GM21526 (cell line): ENCODE results near the gene CCDC180.
"Not testable (repeated sequence)": the region's sequence is repeated elsewhere in the genome, so short reads cannot be mapped to it uniquely, and the experiment has no call there.

ENCODE experiments used
- ATAC-seq: cut with Tn5 transposase; IDR thresholded peaks from one replicate; pipeline ENCODE4 v1.9.1; 2021; ENCODE audit warnings: moderate library complexity; ENCODE audit not compliant: unreplicated experiment, low FRiP score

CCDC180 gene

DNA sequence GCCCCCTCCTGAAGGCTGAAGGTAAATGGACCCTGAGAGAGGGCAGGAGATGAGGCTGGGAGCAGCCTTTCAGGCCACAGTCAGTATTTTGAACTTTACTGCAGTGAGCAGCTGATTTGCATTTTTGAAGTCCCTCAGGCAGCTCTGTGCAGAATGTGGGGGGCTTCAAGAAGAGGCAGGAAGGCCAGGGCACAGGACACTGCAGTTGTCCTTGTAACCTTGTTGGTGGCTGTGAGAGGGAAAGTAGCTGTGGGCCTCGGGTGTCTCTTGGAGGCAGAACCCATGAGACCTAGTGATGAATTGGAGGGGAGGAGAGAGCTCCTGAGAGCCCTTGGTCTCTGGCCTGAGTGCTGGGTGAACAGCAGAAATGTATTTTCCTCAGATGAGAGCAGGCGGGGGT is 2.6 kb downstream of the CCDC180 start:
- ATAC-seq, result no peak

DNA sequence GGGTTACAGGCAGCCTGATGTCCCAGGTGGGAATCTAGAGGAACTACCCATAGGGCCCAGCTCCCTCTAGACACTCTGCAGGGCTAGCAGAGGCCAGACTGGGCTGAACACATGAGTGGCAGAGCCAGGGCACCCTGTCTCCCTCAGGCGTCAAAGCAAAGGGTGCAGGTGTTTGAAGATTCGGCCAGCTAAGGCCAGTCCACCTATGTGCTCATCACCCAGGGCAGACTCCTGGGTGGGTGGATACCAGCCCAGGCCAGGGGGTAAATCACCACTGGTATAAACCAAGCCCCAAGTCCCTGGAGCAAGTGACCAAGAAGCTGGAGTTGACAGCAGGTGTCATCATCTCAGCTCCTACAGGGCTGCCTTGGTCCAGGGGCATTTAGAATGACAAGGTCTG is 3.4 kb downstream of the CCDC180 start:
- no peak for ATAC-seq

DNA sequence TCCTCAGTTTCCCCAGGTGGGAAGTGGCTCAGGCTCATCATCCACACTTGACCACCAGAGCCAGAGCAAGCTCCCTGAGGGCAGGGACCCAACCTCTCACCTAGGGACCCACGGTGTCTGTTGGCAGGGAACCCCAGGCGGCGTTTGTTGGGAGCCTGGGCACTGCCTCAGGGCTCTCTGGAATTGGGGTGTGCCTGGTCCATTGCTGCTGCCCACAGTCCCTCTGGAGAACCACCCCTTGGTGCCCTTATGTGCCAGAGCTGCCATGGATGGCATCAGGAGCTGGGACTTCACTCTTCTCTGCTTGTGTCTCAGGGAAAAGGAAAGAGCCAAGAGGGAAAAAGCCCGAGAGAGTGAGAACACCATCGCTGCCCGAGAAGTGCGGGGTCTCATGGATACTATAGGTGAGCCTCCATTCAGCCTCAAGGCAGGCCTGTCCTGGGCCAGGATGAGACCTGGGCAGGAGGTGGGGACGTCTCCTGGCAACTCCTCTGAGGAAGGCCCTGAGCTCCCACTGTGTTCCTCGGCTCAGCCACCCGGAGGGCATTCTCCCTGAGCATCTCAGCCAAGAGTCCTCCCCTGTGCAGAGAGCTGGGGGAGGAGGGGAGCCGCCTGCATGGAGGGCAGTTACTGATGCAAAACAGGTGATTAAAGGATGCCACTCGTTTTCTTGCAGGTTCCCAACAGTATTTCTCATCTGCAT is 4.5 kb downstream of the CCDC180 start:
- no peak for ATAC-seq

DNA sequence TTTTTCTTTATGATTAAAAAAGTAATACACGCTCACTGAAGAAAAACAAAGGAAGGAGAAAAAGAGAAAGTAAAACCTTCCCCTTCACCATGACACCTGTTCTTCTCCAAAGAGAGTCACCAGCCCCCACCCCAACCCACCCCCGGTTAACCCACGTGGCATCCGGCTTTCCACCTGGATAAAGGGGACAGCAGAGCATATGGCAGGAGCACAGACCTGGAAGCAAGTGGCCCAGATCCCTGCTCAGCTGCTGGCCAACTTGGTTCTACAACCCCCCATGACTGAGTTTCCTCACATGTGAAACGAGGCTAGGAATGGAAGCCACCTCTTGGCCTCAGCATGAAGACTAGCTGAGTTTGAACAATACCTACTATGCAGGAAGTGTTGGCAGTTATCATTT is 5.1 kb downstream of the CCDC180 start:
- no peak for ATAC-seq

DNA sequence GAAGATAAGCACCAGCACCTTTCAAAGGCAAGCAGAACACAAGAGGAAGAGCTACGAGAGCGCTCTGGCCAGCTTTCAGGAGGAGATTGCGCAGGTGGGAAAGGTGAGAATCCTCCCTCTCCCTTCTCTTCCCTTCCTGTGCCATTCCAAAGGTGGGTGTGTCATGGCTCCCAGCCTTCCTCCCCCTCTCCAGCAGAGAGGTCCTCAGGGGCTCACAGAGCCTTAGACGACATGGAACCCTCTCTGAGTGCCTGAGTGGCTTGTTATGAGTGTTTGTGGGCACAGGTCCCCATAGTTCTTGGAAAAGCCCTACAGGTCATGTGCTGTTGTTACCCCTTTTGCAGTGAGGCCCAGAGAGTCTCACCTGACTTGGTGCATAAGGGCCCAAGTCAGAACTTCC is 5.8 kb downstream of the CCDC180 start:
- ATAC-seq, result no peak

DNA sequence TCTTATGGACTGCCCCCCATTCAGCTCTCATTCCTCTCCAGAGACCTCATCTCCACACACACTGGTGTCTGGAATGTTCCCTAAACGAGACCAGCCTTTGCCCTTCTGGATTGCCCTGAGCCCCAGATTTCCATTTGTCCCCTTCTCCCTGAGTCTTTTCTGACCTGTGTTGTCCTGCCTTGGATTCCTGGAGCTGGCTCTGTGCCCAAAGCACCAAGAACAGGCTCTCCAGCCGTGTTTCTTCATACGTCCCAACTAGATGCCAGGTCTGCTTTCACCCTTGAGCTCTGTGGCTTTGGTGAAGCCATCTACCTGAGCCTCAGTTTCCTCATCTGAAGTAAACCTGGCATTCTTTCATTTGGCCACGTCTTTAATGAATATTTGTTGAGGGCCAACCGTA is 6.3 kb downstream of the CCDC180 start:
- ATAC-seq, result no peak

DNA sequence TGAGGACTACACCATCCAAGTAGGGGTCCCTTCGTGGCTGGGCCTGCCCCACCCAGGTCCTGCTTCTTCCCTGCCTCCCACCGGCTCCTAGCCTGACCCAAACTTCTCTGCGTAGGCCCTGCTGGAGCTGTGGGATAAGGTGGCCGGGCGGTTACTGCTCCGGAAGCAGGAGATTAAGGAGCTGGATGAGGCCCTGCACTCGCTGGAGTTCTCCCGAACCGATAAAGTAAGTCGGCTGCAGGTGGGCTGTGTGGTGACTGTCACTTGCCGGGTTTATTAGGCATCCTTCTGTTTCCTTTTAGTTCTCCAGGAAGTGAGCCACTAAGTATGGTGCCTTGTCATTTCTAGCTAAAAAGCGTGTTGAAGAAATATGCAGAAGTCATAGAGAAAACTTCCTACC is 7.0 kb downstream of the CCDC180 start:
- no peak for ATAC-seq

DNA sequence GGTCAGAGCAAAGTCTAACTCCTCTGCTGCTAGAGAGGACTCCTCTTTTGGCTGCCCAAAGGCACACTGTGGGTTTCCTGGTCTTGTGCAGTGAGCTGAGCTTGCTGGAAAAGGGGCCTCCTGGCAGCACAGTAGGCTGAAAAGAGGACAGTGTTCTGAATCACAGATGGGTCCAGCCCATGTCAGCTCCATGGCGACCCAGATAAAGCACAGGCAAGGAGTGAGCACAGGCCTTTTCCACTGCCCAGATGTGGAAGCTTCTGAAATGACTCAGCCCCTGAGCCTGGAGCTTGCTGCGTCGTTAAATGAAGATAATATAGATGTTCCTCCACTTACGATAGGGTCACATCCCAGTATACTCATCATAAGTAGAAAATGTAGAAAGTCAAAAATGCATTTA is 8.1 kb downstream of the CCDC180 start:
- ATAC-seq, result no peak

DNA sequence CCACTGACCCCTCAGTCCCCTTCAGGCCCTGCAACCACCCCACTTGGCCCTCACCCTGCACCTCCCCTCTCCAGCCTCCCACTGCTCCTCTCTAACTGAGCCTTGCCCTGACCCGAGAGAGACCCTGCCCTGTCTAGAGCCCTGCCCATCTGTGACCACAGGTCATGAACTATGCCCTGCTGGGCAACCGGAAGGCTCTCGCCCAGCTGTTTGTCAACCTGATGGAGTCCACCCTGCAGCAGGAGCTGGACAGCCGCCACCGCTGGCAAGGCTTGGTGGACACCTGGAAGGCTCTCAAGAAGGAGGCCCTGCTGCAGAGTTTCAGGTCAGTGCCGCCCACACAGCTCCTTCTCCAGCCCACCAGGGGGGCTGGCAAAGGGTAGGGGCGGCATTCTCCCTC is 9.4 kb downstream of the CCDC180 start:
- ATAC-seq, result no peak

DNA sequence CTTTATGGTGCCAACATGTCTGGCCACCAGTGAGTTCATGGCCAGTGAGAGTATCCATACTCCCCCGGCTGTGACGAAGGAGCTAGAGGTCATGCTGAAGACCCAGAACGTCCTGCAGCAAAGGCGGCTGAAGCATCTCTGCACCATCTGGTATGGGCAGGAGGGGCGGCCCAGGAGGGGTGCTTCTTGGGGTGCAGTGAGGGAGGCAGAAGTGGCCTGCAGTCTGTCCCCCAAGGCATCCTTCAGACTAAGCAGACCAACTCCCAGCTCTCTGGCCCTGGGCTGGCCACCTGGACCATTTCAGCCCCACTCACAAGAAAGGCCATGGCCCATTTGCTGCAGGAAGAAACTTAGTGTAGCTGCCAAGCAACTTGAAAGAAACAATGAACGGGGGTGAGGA is 11.0 kb downstream of the CCDC180 start:
- no peak for ATAC-seq

DNA sequence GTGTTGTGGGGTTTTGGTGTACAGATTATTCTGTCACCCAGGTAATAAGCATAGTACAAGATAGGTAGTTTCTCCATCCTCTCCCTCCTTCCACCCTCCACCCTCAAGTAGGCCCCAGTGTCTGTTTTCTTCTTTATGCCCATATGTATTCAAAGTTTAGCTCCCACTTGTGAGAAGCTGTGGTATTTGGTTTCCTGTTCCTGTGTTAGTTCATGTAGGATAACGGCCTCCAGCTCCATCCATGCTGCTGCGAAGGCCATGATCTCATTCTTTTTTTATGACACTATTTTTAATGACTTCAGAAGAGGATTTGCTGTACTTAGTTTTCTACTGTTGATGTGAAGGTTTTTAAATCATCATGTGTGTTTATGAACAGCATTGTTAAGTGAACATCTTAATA is 11.9 kb downstream of the CCDC180 start:
- no peak for ATAC-seq

DNA sequence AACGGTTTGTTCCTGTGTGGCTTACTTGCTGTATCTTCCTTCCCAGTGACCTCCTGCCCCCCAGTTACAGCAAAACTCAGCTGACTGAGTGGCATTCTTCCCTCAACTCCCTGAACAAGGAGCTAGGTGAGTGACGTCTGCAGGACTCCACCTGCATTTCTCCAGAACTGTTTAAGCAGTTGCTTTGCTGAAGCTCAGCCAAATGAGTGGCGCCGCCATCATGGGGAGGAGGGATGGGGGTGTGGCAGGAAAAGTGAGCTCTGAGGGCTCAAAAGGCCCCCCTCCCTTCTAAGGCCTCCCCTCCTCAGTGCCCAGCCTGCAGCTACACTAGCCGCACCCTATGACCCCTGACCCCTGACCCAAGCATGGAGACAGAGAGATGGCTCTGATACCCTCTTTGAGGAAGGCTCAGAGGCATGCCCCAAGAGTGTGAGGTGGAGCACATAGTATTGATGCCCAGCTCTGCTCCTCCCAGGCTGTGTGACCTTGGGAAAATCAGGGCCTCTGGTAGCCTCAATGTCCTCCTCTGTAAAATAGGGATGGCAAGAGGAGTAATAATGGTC is 12.7 kb downstream of the CCDC180 start:
- no peak for ATAC-seq

DNA sequence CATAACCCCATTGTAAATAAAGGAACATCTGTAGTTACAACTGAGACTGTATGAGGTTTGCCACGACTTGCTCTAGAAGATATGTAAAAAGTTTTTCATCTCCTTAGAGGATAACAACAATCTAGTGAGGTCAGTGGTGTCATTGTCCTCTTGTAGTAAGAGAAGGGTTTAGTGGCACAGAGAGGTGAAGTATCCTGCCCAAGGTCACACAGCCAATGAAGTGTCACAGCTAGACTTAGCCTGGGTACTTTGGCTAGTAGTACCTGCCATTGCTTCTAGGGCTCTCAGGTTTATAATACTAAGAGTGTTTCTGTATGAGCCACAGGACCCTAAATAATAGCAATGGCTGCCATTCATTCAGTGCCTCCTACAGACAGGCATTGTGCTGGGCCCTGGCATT is 13.8 kb downstream of the CCDC180 start:
- ATAC-seq, result no peak

DNA sequence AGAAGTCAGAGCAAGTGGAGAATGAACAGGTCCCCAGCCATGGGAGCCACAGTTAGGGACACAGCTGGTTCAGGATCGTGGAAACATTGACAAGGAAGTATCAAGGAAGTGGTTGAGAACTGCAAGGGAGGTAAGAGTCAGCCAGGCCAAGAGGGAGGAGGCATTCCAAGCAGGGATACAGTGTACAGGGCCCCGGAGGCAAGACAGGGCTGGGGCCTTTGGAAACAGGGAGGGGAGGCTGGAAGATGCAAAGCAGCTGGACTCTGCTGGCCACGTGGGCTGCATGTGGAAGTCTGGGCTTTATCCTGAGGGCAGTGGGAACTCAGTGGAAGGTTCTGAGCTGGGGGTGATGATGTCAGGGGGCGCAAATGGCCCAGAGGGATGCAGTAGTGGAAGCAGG is 14.2 kb downstream of the CCDC180 start:
- ATAC-seq, result no peak

DNA sequence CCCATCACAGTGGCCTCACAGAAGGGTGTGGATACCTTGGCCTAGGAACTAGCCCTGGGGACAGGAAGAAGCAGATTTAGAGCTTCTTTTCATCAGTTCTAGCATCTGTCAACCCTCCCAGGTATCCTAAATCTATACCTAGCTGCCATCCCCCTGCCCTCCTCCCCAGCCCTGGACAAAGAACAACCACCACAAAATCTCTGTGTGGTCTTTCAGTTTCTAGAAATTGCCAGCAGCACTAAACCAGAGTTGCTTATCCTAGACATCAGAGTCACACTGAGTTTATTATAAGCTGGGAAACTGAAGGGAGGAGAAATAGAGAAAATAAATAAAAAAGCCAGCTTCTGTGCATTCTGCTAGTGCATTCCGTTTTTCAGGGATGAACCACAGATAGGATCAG is 14.6 kb downstream of the CCDC180 start:
- ATAC-seq, result no peak

DNA sequence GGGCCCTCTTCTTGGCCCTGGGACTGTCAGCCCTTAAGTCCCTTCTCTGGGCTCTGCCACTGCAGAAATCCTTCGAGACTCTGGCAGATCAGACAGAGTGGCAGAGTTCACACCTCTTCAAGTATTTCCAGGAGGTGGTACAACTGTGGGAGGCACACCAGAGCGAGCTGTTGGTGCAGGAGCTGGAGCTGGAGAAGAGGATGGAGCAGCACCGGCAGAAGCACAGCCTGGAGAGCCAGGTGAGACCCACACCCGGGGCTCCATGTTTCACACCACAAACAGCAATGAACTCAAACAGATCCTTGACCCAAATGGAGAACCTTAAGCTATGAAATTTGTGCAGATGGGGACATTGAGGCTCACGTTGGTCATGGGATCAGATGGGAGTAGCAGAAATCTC is 17.5 kb downstream of the CCDC180 start:
- no peak for ATAC-seq

DNA sequence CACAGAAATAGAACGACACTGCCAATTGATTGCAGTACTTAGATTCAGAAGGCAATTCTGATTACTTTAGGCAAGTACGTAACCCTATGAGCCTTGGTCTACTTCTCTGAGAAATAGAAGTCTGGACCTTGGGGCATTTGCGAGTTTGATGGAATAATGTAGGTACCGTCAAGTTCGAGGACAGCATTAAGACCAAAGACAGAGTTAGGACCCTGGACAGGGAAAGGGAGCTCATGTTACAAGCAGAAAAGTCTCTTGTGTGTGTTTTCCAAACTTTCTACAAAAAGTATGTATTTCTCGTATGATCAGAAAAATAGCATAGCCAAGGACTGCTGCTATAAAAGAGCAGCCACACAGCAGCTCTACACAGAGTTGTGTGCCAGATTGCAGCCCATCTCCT is 20.1 kb downstream of the CCDC180 start:
- ATAC-seq, result no peak

DNA sequence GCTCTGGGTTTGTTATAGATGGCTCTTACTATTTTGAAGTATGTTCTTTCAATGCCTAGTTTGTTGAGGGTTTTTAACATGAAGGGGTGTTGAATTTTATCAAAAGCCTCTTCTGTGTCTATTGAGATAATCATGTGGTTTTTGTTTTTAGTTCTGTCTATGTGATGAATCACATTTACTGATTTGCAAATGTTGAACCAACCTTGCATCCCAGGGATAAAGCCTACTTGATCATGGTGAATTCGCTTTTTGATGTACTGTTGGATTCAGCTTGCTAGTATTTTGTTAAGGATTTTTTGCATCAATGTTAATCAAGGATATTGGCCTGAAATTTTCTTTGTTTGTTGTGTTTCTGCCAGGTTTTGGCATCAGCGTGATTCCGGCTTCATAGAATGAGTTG is 25.5 kb downstream of the CCDC180 start:
- no peak for ATAC-seq

DNA sequence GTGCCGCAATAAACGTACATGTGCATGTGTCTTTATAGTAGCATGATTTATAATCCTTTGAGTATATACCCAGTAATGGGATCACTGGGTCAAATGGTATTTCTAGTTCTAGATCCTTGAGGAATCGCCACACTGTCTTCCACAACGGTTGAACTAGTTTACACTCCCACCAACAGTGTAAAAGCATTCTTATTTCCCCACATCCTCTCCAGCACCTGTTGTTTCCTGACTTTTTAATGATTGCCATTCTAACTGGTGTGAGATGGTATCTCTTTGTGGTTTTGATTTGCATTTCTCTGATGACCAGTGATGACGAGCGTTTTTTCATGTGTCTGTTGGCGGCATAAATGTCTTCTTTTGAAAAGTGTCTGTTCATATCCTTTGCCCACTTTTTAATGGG is 28.2 kb downstream of the CCDC180 start:
- ATAC-seq, result not testable (repeated sequence)

DNA sequence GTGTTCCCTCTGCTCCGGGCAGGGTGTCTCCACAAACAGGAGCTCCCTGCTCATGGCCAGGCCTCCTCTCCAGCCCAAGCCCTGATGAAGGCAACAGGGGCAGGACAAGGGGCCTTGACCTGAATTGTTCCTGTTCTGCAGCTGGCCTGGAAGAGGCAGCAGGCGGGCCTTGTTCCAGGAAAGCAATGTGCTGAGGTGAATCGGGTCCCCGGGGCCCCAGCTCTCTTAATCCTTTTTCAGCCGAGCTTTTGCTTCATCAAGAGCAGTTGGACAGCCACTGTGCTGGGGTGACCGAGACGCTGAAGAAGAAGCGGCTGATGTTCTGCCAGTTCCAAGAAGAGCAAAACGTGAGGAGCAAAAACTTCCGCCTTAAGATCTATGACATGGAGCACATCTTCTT is 41.4 kb downstream of the CCDC180 start:
- ATAC-seq, result no peak

DNA sequence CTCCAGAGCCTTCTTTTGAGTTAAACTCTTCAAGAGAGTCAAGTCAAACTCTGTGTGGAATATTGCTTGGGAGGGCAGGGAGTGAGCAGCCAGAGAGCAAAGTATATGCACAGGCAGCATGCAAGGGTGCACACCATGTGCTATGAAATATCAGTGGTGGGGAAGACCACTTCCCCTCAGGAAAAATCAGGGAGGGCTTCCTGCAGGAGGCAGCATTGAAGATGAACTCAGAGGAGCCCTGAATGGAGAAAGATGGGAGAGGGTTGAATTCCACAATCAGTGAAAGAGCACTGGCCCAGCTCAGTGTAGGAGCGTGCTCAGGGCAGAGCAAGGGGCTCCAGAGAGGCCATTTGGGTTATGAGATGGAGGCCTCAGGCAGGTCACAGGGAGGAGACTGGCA is 41.9 kb downstream of the CCDC180 start:
- no peak for ATAC-seq

DNA sequence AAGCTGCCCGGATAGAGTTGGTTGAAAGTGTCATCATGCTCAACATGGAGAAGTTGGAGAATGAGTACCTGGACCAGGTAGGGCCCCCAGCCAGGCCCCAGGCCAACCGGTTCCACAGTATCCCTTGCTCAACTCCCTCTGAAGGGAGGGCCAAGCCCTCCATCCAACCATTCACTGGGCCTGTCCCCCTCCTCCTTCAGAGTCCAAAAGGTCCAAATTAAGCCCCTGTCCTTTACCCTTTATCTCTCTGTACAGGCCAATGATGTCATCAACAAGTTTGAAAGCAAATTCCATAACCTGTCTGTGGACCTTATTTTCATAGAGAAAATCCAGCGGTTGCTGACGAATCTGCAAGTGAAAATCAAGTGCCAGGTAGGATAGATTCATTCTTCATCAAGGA is 47.2 kb downstream of the CCDC180 start:
- ATAC-seq, result no peak

DNA sequence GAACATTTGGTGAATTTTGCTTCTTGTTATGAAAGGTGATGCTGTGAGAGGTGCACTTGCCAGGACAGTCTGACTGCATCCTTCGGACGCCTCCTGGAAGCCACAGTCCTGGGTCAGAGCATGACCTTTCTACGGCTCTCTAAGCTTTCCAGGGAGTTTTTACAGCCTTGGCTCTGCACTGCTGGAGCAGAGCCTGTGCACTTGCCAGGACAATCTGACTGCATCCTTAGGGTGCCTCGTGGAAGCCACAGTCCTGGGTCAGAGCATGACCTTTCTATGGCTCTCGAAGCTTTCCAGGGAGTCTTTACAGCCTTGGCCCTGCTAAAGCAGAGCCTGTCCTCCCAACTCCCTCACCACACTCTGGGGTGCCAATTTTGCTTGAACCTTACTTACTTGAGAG is 49.6 kb downstream of the CCDC180 start:
- ATAC-seq, result no peak
